Omental fat pad (tissue), 4 donors: ENCODE measurements around the gene CELF2. TPM values are rescaled to one million over a fixed set of nuclear protein-coding genes. Genes with fewer than 3 reads are reported as not detected.
A peak's percentile ranks its signal among the peaks of the same experiment; 100 is the strongest.

Experiments
- ATAC-seq: fragments of 150-250 bp; one replicate; pipeline ENCODE4 v1.9.1; 2016; ENCODE audit warnings: mild to moderate bottlenecking, moderate library complexity; ENCODE audit not compliant: low FRiP score
- DNase-seq: peaks from one replicate; pipeline ENCODE4 v3.0.0-alpha.2; 2019; ENCODE audit warnings: low spot score
- CTCF ChIP-seq, 3 donors: fragments of 450-650 bp; IDR thresholded peaks; one replicate each; pipeline ENCODE4 v1.5.1; 2016 to 2017; ENCODE audit warnings: antibody characterized with exemption in 3 of 3, mild to moderate bottlenecking in 3 of 3, moderate library complexity in 2 of 3
- total RNA-seq, 4 donors: library from RNA; depleted of rRNA; stranded (reverse); fragments of >200 nt; gene quantifications; one replicate each; pipeline ENCODE4 v1.1.0, GENCODE V29; 2016

Gene CELF2
- total RNA-seq, 4 donors from 2014 or later: 81.7 to 116 (median 104) TPM

DNA sequence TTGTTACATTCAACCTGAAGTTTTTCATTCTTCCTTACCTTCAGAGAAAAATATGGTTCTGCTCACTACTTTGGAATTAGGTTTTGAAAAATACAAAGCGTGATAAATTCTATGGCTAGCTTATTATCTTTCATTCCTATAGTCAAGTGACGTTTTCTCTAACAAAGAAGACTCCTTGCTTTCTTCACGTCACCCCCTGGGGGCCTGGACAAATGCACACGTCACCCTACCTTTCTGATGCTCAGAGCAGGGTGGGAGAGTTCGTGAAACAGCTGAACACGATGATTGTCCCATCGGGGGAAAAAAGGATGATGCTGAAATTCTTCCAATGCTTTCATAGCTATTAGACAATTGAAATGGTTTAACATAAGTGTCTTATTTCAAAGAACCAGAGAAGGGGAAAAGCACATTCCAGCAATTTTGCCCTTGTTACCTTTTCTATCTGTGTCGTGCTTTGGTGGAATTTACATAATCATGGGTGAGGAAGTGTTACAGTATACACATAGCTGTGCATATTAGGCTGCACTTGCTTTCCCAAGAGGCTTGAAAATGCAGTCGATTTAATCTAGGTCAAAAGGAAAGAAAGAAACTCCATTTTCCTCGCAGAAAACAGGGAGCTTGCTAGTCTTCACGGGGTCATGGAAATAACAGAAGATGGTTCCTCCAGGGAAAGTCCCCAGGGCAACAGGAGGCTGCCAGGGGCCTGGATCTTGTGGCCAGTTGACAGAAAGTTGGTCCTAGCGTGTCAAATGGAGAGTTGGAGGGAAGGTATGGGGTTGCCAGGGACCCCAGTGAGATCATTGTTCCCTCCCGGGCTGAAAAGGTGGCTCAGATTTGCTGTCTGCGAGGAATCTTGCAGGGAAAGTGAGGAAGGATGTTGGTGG, 189.2 kb downstream of the CELF2 start:
- ATAC-seq (no peak), DNase-seq (no peak)
- TF ChIP-seq CTCF (IDR thresholded peaks at IDR 0.05): no peak

GRCh38 chr10:11207560-11207844, 189.8 kb downstream of the CELF2 start:
- TF ChIP-seq CTCF (IDR thresholded peaks at IDR 0.05): no peak
- ATAC-seq (no peak), DNase-seq (no peak)

DNA sequence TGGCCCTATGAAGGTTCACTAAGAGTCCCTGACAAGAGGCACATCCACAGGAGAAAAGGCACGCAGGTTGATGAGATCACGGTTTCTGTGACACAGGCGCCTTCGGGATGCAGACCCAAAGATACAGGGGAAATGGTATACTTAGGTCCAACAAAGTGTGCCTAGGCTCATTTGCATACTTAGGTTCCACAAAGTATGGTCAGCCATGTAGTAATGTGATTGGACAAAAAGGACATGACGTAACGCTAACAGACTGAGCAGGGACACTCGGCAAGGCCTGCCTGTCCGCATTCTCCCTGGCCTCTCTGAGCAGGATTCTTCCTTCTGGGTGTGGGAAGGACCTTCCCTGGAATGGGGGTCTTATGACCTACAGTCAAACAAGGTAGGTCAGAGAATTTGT, 190.6 kb downstream of the CELF2 start:
- TF ChIP-seq CTCF (IDR thresholded peaks at IDR 0.05): no peak
- ATAC-seq: no peak
- no peak for DNase-seq

DNA sequence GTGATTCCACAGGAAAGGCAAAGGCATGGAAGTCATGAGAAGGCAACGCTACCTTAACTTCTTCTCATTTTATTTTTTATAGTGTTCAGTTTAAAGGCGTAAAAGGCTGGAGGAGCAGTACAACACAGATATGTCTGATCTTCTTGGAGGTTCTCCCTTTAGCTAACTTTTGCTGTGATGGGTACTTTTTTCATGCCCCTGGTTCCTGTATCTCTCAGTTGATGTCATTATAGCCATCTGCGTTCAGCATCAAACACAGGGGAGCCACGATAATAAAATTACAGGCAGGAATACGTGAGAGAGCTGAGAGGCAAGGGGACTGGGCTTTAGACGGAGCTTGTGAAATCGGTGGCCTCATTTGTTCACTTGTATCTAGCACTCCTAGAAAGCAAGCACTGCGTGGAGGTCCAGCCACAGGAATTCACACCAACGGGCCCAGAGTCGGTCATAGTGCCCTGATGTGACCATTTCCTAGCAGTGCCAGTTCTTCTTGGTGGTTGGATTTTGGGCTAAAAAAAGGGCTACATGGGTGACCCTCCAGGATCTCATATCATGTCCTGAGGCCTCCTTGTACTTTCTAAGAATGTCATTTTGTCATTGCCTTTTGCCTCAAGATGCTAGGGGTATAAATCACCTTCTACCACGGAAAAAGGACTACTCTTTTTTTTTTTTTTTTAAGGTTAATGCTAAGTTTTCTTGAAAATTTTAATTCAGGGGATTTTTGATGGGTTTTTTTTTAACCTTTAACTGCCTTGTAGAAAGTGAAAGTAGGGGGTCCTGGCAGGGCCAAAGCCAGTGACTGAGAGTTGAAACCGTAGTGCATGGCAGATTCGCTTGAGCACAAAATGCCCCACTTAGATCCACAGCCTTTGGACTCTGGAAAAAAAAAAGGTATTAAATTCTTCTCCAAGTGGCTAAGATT, 191.5 kb downstream of the CELF2 start:
- no peak for TF ChIP-seq CTCF (IDR thresholded peaks at IDR 0.05)
- ATAC-seq (no peak), DNase-seq (no peak)

DNA sequence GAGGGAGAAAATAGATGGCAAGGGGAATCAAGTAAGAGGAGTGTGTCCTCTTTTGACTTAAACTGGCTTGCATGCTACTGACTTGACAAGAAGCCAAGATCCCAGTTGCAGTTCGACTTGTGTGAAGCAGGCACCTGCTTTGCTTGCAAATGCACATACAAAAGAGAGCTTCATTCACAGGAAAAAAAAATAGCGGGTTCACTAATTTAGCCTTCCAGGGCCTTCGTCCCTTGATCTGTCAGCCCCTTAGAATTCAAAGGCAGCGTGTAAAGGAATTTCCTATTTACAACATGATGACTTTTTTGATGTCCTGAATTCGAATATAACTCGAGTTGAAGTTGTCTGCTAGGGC, 192.1 kb downstream of the CELF2 start:
- ATAC-seq: no peak
- TF ChIP-seq CTCF (IDR thresholded peaks at IDR 0.05): no peak
- DNase-seq: no peak

DNA sequence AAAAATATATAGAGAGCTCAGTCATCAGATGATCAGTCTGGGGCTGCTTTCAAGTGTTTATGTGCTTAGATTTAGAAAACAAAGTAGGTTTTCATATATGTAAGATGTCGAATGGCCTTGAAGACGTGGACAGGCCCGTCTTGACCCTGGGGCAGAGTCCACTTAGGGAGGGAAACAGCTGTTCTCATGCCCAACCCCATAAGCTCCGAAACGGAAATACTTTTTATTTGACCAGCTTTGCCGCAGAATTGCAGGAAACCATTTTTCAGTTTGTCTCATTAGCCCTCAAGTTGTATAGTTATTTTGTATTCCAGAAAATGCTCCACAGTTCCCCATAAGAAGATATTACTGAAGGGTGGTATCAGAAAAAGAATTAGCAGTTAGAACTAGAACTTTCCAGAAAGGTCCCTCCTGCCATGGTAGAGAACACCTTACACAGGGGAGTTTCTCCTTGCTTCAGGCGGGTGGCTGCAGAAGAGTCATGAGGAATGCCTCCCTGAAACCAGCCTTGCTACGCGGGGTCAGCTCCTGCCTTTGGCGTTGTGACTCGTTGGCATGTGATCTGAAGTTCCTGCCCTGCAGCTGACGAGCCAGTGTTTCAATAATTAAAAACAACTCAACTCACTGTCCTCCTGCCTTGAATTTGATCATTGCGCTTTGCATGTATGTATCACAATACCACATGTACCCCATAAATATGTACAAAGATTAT, 192.7 kb downstream of the CELF2 start:
- no peak for TF ChIP-seq CTCF (IDR thresholded peaks at IDR 0.05)
- DNase-seq (no peak), ATAC-seq (peak; percentile 42)
